Stimulated activated CD4-positive, alpha-beta T cell treated with anti-CD3 and anti-CD28 coated beads, Interleukin-4, amount 100 ng/mL, for 48 hours (primary cell): ENCODE results near the gene CYP2C18.
"Not testable (repeated sequence)": the region's sequence is repeated elsewhere in the genome, so short reads cannot be mapped to it uniquely, and the experiment has no call there.

Experiments used
- DNase-seq, 2 donors: peaks; one replicate each; pipeline ENCODE4 v3.0.0-alpha.2; 2020; ENCODE audit warnings: low read depth in 2 of 2

Gene CYP2C18

GRCh38 chr10:94683214-94684054, at the start of gene CYP2C18:
CYP2C18 (plus strand) TSS chr10:94683729; CDS start chr10:94683820, 91 bp downstream.
- DNase-seq = no peak

- not testable (repeated sequence) for DNase-seq
Measured at GRCh38 chr10:94638097-94638496, 45.4 kb upstream of the CYP2C18 start.

- no peak for DNase-seq
Measured at GRCh38 chr10:94639902-94640301, 43.6 kb upstream of the CYP2C18 start.

- no peak for DNase-seq
Measured at GRCh38 chr10:94640562-94640961, 43.0 kb upstream of the CYP2C18 start.

- no peak for DNase-seq
Measured at GRCh38 chr10:94641480-94641879, 42.0 kb upstream of the CYP2C18 start.

- DNase-seq = no peak
Measured at GRCh38 chr10:94644352-94644751, 39.2 kb upstream of the CYP2C18 start.

GRCh38 chr10:94645285-94645684, 38.2 kb upstream of the CYP2C18 start:
- DNase-seq = no peak

- not testable (repeated sequence) for DNase-seq
Measured at GRCh38 chr10:94655201-94655600, 28.3 kb upstream of the CYP2C18 start.

- not testable (repeated sequence) for DNase-seq
Measured at GRCh38 chr10:94663061-94663460, 20.5 kb upstream of the CYP2C18 start.

- DNase-seq = no peak
Measured at GRCh38 chr10:94666391-94667102, 17.0 kb upstream of the CYP2C18 start.

- no peak for DNase-seq
Measured at GRCh38 chr10:94673614-94674321, 9.8 kb upstream of the CYP2C18 start.

GRCh38 chr10:94676496-94676895, 7.0 kb upstream of the CYP2C18 start:
- DNase-seq = no peak

- no peak for DNase-seq
Measured at GRCh38 chr10:94677691-94678090, 5.8 kb upstream of the CYP2C18 start.

- no peak for DNase-seq
Measured at GRCh38 chr10:94678475-94678874, 5.1 kb upstream of the CYP2C18 start.

GRCh38 chr10:94680544-94680943, 3.0 kb upstream of the CYP2C18 start:
- DNase-seq = no peak

GRCh38 chr10:94682636-94683035, 893 bp upstream of the CYP2C18 start:
- not testable (repeated sequence) for DNase-seq

- DNase-seq = no peak
Measured at GRCh38 chr10:94687625-94688248, 4.2 kb downstream of the CYP2C18 start.

- DNase-seq = no peak
Measured at GRCh38 chr10:94706089-94706488, 22.6 kb downstream of the CYP2C18 start.

- no peak for DNase-seq
Measured at GRCh38 chr10:94710578-94710977, 27.0 kb downstream of the CYP2C18 start.

- no peak for DNase-seq
Measured at GRCh38 chr10:94725871-94726270, 42.3 kb downstream of the CYP2C18 start.

GRCh38 chr10:94735197-94735596, 51.7 kb downstream of the CYP2C18 start:
- no peak for DNase-seq

GRCh38 chr10:94738588-94738987, 55.1 kb downstream of the CYP2C18 start:
- no peak for DNase-seq
